ENCODE data around the gene STK32B.

- TF ChIP-seq, protein P1, sequence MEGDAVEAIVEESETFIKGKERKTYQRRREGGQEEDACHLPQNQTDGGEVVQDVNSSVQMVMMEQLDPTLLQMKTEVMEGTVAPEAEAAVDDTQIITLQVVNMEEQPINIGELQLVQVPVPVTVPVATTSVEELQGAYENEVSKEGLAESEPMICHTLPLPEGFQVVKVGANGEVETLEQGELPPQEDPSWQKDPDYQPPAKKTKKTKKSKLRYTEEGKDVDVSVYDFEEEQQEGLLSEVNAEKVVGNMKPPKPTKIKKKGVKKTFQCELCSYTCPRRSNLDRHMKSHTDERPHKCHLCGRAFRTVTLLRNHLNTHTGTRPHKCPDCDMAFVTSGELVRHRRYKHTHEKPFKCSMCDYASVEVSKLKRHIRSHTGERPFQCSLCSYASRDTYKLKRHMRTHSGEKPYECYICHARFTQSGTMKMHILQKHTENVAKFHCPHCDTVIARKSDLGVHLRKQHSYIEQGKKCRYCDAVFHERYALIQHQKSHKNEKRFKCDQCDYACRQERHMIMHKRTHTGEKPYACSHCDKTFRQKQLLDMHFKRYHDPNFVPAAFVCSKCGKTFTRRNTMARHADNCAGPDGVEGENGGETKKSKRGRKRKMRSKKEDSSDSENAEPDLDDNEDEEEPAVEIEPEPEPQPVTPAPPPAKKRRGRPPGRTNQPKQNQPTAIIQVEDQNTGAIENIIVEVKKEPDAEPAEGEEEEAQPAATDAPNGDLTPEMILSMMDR (IDR thresholded peaks at IDR 0.05), result no peak
- no peak for TF ChIP-seq POLR2A (IDR thresholded peaks at IDR 0.05)
These were observed 2.6 kb upstream of the STK32B start for GRCh38 chr4:5048721-5049120.
